Adrenal gland (tissue), 5 donors: Measurements from ENCODE around the gene TAC3.

Source experiments
- CTCF ChIP-seq, 6 experiments: fragments of 450-650 bp in 4 of 6; fragments of 200-600 bp in 2 of 6; sonication (generic) in 1 of 6; IDR thresholded peaks; 1 replicate in 5 of 6; 2 replicates in 1 of 6; pipeline versions ENCODE4 v1.5.1 to v1.8.0; 2016 to 2021; ENCODE audit warnings: antibody characterized with exemption in 6 of 6, mild to moderate bottlenecking in 2 of 6, moderate library complexity in 1 of 6
- POLR2A ChIP-seq, 2 donors: fragments of 450-650 bp; IDR thresholded peaks; one replicate each; pipeline ENCODE4 v1.6.1; 2017; ENCODE audit warnings: antibody characterized with exemption in 2 of 2, mild to moderate bottlenecking in 2 of 2, moderate library complexity in 1 of 2
- donor health status: DM: no; HTN: no; CAD: no.

- TF ChIP-seq CTCF (IDR thresholded peaks at IDR 0.05) (no peak), POLR2A (IDR thresholded peaks at IDR 0.05) (no peak)
Measured at GRCh38 chr12:56998981-56999380, 17.3 kb downstream of the TAC3 start.
